ENCODE measurements around the gene PRPF8. TPM values are rescaled to one million over a fixed set of nuclear protein-coding genes. Genes with fewer than 3 reads are reported as not detected.
A peak's percentile ranks its signal among the peaks of the same experiment; 100 is the strongest.

PRPF8 gene
- total and polyA plus RNA-seq, 2 of the 13 experiments (the other 11 are each of a cell fraction or from before 2014, with no cell fraction given): 112 to 179 TPM

GRCh38 chr17:1649844-1650501, 34.7 kb downstream of the PRPF8 start, which contains the start of gene RILP (continued):
- TF ChIP-seq ZNF605 (CRISPR knock-in tag; IDR thresholded peaks at IDR 0.05) (peak; percentile 65; the same call in 1 of the 2 replicates), FOXA1 (IDR thresholded peaks at IDR 0.05) (no peak), FOXA1 (CRISPR knock-in tag; IDR thresholded peaks at IDR 0.05) (peak; percentile 47; the same call in 1 of the 2 replicates), ZNF792 (CRISPR knock-in tag; IDR thresholded peaks at IDR 0.05) (peak; percentile 54; the same call in 1 of the 2 replicates), ZMYM2 (CRISPR knock-in tag; IDR thresholded peaks at IDR 0.05) (no peak), ZNF780A (CRISPR knock-in tag; IDR thresholded peaks at IDR 0.05) (no peak), ZNF292 (CRISPR knock-in tag; IDR thresholded peaks at IDR 0.05; ENCODE audit: borderline replicate concordance, low read depth) (peak; percentile 76; the same call in 1 of the 2 replicates), ZNF510 (CRISPR knock-in tag; IDR thresholded peaks at IDR 0.05; ENCODE audit: low read depth) (peak; percentile 25; the same call in 1 of the 2 replicates), BORCS8-MEF2B (CRISPR knock-in tag; IDR thresholded peaks at IDR 0.05) (peak; percentile 46; the same call in 1 of the 2 replicates), ZC3H4 (CRISPR knock-in tag; IDR thresholded peaks at IDR 0.05; ENCODE audit: borderline replicate concordance) (peak; percentile 35; the same call in 1 of the 2 replicates), ATF7-NPFF (CRISPR knock-in tag; IDR thresholded peaks at IDR 0.05; ENCODE audit: low read depth) (no peak), NR1H2 (CRISPR knock-in tag; IDR thresholded peaks at IDR 0.05; ENCODE audit: borderline replicate concordance, low read depth) (0 out of 2 replicates have a peak, but pooled peaks have one; percentile 13), ZNF276 (CRISPR knock-in tag; IDR thresholded peaks at IDR 0.05; ENCODE audit: low read depth) (peak; percentile 39; the same call in 1 of the 2 replicates)
- TF ChIP-seq, protein P1, sequence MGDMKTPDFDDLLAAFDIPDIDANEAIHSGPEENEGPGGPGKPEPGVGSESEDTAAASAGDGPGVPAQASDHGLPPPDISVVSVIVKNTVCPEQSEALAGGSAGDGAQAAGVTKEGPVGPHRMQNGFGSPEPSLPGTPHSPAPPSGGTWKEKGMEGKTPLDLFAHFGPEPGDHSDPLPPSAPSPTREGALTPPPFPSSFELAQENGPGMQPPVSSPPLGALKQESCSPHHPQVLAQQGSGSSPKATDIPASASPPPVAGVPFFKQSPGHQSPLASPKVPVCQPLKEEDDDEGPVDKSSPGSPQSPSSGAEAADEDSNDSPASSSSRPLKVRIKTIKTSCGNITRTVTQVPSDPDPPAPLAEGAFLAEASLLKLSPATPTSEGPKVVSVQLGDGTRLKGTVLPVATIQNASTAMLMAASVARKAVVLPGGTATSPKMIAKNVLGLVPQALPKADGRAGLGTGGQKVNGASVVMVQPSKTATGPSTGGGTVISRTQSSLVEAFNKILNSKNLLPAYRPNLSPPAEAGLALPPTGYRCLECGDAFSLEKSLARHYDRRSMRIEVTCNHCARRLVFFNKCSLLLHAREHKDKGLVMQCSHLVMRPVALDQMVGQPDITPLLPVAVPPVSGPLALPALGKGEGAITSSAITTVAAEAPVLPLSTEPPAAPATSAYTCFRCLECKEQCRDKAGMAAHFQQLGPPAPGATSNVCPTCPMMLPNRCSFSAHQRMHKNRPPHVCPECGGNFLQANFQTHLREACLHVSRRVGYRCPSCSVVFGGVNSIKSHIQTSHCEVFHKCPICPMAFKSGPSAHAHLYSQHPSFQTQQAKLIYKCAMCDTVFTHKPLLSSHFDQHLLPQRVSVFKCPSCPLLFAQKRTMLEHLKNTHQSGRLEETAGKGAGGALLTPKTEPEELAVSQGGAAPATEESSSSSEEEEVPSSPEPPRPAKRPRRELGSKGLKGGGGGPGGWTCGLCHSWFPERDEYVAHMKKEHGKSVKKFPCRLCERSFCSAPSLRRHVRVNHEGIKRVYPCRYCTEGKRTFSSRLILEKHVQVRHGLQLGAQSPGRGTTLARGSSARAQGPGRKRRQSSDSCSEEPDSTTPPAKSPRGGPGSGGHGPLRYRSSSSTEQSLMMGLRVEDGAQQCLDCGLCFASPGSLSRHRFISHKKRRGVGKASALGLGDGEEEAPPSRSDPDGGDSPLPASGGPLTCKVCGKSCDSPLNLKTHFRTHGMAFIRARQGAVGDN (CRISPR knock-in tag; IDR thresholded peaks at IDR 0.05): peak; percentile 77
- TF ChIP-seq, protein P2, sequence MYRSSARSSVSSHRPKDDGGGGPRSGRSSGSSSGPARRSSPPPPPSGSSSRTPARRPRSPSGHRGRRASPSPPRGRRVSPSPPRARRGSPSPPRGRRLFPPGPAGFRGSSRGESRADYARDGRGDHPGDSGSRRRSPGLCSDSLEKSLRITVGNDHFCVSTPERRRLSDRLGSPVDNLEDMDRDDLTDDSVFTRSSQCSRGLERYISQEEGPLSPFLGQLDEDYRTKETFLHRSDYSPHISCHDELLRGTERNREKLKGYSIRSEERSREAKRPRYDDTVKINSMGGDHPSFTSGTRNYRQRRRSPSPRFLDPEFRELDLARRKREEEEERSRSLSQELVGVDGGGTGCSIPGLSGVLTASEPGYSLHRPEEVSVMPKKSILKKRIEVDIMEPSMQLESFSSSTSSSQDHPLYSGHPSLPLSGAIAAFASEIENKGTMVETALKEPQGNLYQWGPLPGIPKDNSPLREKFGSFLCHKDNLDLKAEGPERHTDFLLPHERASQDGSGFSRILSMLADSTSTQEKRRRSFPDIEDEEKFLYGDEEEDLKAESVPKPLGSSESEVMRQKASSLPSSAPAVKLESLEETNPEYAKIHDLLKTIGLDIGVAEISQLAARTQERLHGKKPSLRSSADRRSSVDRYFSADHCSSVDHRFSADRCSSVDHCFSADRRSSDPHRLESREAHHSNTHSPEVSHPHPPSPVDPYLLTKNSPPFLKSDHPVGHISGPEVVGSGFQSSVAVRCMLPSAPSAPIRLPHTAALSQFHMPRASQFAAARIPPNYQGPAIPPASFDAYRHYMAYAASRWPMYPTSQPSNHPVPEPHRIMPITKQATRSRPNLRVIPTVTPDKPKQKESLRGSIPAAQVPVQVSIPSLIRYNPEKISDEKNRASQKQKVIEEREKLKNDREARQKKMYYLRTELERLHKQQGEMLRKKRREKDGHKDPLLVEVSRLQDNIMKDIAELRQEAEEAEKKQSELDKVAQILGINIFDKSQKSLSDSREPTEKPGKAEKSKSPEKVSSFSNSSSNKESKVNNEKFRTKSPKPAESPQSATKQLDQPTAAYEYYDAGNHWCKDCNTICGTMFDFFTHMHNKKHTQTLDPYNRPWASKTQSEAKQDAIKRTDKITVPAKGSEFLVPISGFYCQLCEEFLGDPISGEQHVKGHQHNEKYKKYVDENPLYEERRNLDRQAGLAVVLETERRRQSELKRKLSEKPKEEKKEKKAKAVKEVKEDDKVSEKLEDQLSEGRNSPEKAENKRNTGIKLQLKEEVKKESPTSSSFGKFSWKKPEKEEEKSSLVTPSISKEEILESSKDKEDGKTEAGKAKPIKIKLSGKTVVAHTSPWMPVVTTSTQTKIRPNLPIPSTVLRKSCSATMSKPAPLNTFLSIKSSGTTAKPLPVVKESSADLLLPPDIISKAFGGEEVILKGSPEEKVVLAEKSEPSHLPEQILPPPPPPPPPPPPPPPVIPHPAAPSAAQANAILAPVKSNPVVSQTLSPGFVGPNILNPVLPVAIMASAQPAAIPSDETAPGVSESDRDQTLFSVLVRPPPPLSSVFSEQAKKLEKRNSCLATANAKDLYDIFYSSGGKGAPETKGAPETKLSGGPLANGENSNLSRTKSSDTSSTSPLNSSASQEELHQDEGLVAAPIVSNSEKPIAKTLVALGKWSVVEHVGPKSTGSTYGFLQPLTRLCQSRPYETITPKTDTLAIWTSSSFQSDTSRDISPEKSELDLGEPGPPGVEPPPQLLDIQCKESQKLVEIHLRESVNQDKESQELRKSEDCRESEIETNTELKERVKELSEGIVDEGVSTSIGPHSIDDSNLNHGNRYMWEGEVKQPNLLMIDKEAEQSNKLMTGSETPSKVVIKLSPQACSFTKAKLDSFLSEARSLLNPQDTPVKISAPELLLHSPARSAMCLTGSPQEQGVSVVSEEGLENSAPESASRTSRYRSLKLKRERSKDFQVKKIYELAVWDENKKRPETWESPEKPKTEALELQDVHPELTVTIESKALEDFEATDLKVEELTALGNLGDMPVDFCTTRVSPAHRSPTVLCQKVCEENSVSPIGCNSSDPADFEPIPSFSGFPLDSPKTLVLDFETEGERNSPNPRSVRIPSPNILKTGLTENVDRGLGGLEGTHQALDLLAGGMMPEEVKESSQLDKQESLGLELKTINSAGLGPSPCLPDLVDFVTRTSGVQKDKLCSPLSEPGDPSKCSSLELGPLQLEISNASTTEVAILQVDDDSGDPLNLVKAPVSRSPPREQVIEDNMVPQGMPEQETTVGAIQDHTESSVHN (CRISPR knock-in tag; IDR thresholded peaks at IDR 0.05): no peak
